GM18526 (cell line): ENCODE data around the gene MYO1E.

Experiments used
- POLR2A ChIP-seq: IDR thresholded peaks from 3 replicates; pipeline ENCODE4 v1.6.1; 2011; ENCODE audit not compliant: insufficient read length; ENCODE audit errors: extremely low read depth

The MYO1E gene

GRCh38 chr15:59251001-59251845, 121.4 kb downstream of the MYO1E start:
- TF ChIP-seq POLR2A: no peak

- no peak for TF ChIP-seq POLR2A
These were observed 122.4 kb downstream of the MYO1E start for GRCh38 chr15:59250249-59250648.

GRCh38 chr15:59249816-59250215, 122.9 kb downstream of the MYO1E start:
- no peak for TF ChIP-seq POLR2A

- no peak for TF ChIP-seq POLR2A
These were observed 125.3 kb downstream of the MYO1E start for GRCh38 chr15:59247364-59247763.

- no peak for TF ChIP-seq POLR2A
These were observed 127.1 kb downstream of the MYO1E start for GRCh38 chr15:59245559-59245958.

GRCh38 chr15:59244337-59244736, 128.3 kb downstream of the MYO1E start:
- no peak for TF ChIP-seq POLR2A

- no peak for TF ChIP-seq POLR2A
These were observed 129.0 kb downstream of the MYO1E start for GRCh38 chr15:59243622-59244021.

GRCh38 chr15:59242649-59243048, 130.0 kb downstream of the MYO1E start:
- no peak for TF ChIP-seq POLR2A

GRCh38 chr15:59240036-59240435, 132.6 kb downstream of the MYO1E start:
- TF ChIP-seq POLR2A: no peak

GRCh38 chr15:59237924-59238331, 134.7 kb downstream of the MYO1E start:
- TF ChIP-seq POLR2A: peak; percentile 36

GRCh38 chr15:59237119-59237855, 135.4 kb downstream of the MYO1E start:
- no peak for TF ChIP-seq POLR2A

GRCh38 chr15:59236394-59236793, 136.3 kb downstream of the MYO1E start:
- no peak for TF ChIP-seq POLR2A

GRCh38 chr15:59232476-59232875, 140.2 kb downstream of the MYO1E start:
- no peak for TF ChIP-seq POLR2A

- TF ChIP-seq POLR2A: no peak
These were observed 142.1 kb downstream of the MYO1E start for GRCh38 chr15:59230531-59231055.

- TF ChIP-seq POLR2A: no peak
These were observed 143.2 kb downstream of the MYO1E start for GRCh38 chr15:59229453-59229852.

GRCh38 chr15:59229015-59229414, 143.7 kb downstream of the MYO1E start:
- TF ChIP-seq POLR2A: no peak
